Measurements from ENCODE around the gene CDK14. TPM values are rescaled to one million over a fixed set of nuclear protein-coding genes. Genes with fewer than 3 reads are reported as not detected.

The CDK14 gene
- total RNA-seq, 4 donors from 2014 or later: 3.5 to 5.1 (median 3.9) TPM

GRCh38 chr7:90877201-90877600 is 281.1 kb downstream of the CDK14 start:
- no peak overlapping the region for H3K4me3 ChIP-seq
- no peaks in the 10 kb centered on the region for H3K27me3 ChIP-seq
- DNase-seq (ENCODE audit: low spot score in 2 of 2): no peak
- TF ChIP-seq POLR2AphosphoS5 (IDR thresholded peaks at IDR 0.05) (no peak), POLR2A (IDR thresholded peaks at IDR 0.05) (no peak), CTCF (IDR thresholded peaks at IDR 0.05) (no peak), EP300 (IDR thresholded peaks at IDR 0.05) (no peak)
- 46% methylated on average over 2 of the region's 2 CpGs for WGBS
- H3K4me1 ChIP-seq: no peaks in the 10 kb centered on the region
- H3K36me3 ChIP-seq: no peaks in the 10 kb centered on the region
- H3K27ac ChIP-seq: no peak overlapping the region
- no peaks in the 10 kb centered on the region for H3K9me3 ChIP-seq

- WGBS: 78% methylated on average over 2 of the region's 3 CpGs
- Histone ChIP-seq H3K9me3 (no peaks in the 10 kb centered on the region), H3K4me3 (no peak overlapping the region), H3K4me1 (no peaks in the 10 kb centered on the region), H3K27me3 (no peaks in the 10 kb centered on the region), H3K36me3 (no peaks in the 10 kb centered on the region), H3K27ac (no peak overlapping the region)
- DNase-seq (ENCODE audit: low spot score in 2 of 2): no peak
- TF ChIP-seq EP300 (IDR thresholded peaks at IDR 0.05) (no peak), POLR2AphosphoS5 (IDR thresholded peaks at IDR 0.05) (no peak), POLR2A (IDR thresholded peaks at IDR 0.05) (no peak), CTCF (IDR thresholded peaks at IDR 0.05) (no peak)
These were observed 283.8 kb downstream of the CDK14 start for GRCh38 chr7:90879924-90880323.

GRCh38 chr7:90886416-90886815 is 290.3 kb downstream of the CDK14 start:
- WGBS: 86% methylated on average over 2 of the region's 2 CpGs
- Histone ChIP-seq H3K36me3 (no peaks in the 10 kb centered on the region), H3K9me3 (no peaks in the 10 kb centered on the region), H3K4me3 (no peak overlapping the region), H3K27me3 (no peaks in the 10 kb centered on the region), H3K4me1 (no peaks in the 10 kb centered on the region), H3K27ac (no peak overlapping the region)
- no peak for TF ChIP-seq EP300 (IDR thresholded peaks at IDR 0.05)
- no peak for TF ChIP-seq POLR2AphosphoS5 (IDR thresholded peaks at IDR 0.05)
- TF ChIP-seq CTCF (IDR thresholded peaks at IDR 0.05): no peak
- TF ChIP-seq POLR2A (IDR thresholded peaks at IDR 0.05): no peak
- DNase-seq (ENCODE audit: low spot score in 2 of 2): no peak

GRCh38 chr7:90889210-90889609 is 293.1 kb downstream of the CDK14 start:
- no peak for DNase-seq (ENCODE audit: low spot score in 2 of 2)
- H3K36me3 ChIP-seq: no peaks in the 10 kb centered on the region
- no peaks in the 10 kb centered on the region for H3K4me1 ChIP-seq
- WGBS: 50% methylated on average over 2 of the region's 2 CpGs
- TF ChIP-seq EP300 (IDR thresholded peaks at IDR 0.05) (no peak), POLR2AphosphoS5 (IDR thresholded peaks at IDR 0.05) (no peak), POLR2A (IDR thresholded peaks at IDR 0.05) (no peak), CTCF (IDR thresholded peaks at IDR 0.05) (no peak)
- H3K27ac ChIP-seq: no peak overlapping the region
- no peaks in the 10 kb centered on the region for H3K9me3 ChIP-seq
- no peak overlapping the region for H3K4me3 ChIP-seq
- H3K27me3 ChIP-seq: no peaks in the 10 kb centered on the region

GRCh38 chr7:90889644-90890043 is 293.5 kb downstream of the CDK14 start:
- Histone ChIP-seq H3K27me3 (no peaks in the 10 kb centered on the region), H3K9me3 (no peaks in the 10 kb centered on the region), H3K4me3 (no peak overlapping the region), H3K4me1 (no peaks in the 10 kb centered on the region), H3K27ac (no peak overlapping the region), H3K36me3 (no peaks in the 10 kb centered on the region)
- TF ChIP-seq EP300 (IDR thresholded peaks at IDR 0.05): no peak
- TF ChIP-seq POLR2A (IDR thresholded peaks at IDR 0.05): no peak
- no peak for TF ChIP-seq POLR2AphosphoS5 (IDR thresholded peaks at IDR 0.05)
- TF ChIP-seq CTCF (IDR thresholded peaks at IDR 0.05): no peak
- no peak for DNase-seq (ENCODE audit: low spot score in 2 of 2)
- WGBS: 71% methylated on average over 1 of the region's 1 CpG
